ENCODE measurements around the gene XAGE1B.
"Not testable (repeated sequence)": the region's sequence is repeated elsewhere in the genome, so short reads cannot be mapped to it uniquely, and the experiment has no call there.

DNA sequence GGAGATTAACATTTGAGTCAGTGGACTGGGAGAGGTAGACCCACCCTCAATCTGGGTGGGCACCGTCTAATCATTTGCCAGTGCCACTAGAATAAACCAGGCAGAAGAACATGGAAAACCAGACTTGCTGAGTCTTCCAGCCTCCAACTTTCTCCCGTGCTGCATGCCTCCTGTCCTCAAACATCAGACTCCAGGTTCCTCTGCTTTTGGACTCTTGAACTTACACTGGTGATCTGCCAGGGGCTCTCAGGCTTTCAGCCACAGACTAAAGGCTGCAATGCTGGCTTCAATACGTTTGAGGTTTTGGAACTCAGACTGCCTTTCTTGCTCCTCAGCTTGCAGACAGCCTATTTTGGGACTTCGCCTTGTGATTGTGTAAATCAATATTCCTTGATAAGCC, 24.2 kb upstream of the XAGE1B start:
- TF ChIP-seq, protein P1, sequence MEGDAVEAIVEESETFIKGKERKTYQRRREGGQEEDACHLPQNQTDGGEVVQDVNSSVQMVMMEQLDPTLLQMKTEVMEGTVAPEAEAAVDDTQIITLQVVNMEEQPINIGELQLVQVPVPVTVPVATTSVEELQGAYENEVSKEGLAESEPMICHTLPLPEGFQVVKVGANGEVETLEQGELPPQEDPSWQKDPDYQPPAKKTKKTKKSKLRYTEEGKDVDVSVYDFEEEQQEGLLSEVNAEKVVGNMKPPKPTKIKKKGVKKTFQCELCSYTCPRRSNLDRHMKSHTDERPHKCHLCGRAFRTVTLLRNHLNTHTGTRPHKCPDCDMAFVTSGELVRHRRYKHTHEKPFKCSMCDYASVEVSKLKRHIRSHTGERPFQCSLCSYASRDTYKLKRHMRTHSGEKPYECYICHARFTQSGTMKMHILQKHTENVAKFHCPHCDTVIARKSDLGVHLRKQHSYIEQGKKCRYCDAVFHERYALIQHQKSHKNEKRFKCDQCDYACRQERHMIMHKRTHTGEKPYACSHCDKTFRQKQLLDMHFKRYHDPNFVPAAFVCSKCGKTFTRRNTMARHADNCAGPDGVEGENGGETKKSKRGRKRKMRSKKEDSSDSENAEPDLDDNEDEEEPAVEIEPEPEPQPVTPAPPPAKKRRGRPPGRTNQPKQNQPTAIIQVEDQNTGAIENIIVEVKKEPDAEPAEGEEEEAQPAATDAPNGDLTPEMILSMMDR (conservative IDR thresholded peaks at IDR 0.05), result not testable (repeated sequence)
- not testable (repeated sequence) for TF ChIP-seq EZH2 (IDR thresholded peaks at IDR 0.05; ENCODE audit: low read depth)
